Stomach (tissue), 9 donors: ENCODE results near the gene ADM. TPM values are rescaled to one million over a fixed set of nuclear protein-coding genes. Genes with fewer than 3 reads are reported as not detected.

Experiments used
- DNase-seq, 2 donors: peaks; one replicate each; pipeline versions ENCODE4 v3.0.0 to v3.0.0-alpha.2; 2013 to 2019
- H3K27ac ChIP-seq, 5 donors: fragments of 200-600 bp in 4 of 5; sonication (generic) in 4 of 5; one replicate each; pipeline ENCODE4 v1.5.1; 2013 to 2019; ENCODE audit warnings: mild to moderate bottlenecking in 1 of 5, moderate library complexity in 1 of 5
- H3K27me3 ChIP-seq, 3 donors: fragments of 200-600 bp; sonication (generic); one replicate each; pipeline ENCODE4 v1.5.1; 2017 to 2019; ENCODE audit warnings: mixed run types in 1 of 3
- H3K36me3 ChIP-seq, 4 donors: fragments of 200-600 bp; sonication (generic); 1 replicate in 3 of 4; 2 replicates in 1 of 4; pipeline ENCODE4 v1.5.1; 2016 to 2019
- H3K4me1 ChIP-seq, 4 donors: fragments of 200-600 bp; sonication (generic); one replicate each; pipeline ENCODE4 v1.5.1; 2016 to 2019
- H3K4me3 ChIP-seq, 4 donors: fragments of 200-600 bp; sonication (generic) in 3 of 4; one replicate each; pipeline ENCODE4 v1.5.1; 2016 to 2019; ENCODE audit warnings: mild to moderate bottlenecking in 1 of 4
- H3K9me3 ChIP-seq, 4 donors: fragments of 200-600 bp; sonication (generic); one replicate each; pipeline ENCODE4 v1.5.1; 2016 to 2019
- EP300 ChIP-seq: sonication (generic); formaldehyde crosslinking; IDR thresholded peaks from one replicate; pipeline ENCODE4 v1.6.1; 2017; ENCODE audit warnings: antibody characterized with exemption
- POLR2A ChIP-seq, 4 donors: fragments of 450-650 bp; IDR thresholded peaks; one replicate each; pipeline ENCODE4 v1.6.1; 2016; ENCODE audit warnings: antibody characterized with exemption in 4 of 4, control low read depth in 2 of 4, mild to moderate bottlenecking in 1 of 4, moderate library complexity in 1 of 4
- POLR2AphosphoS5 ChIP-seq, 3 donors: sonication (generic); formaldehyde crosslinking; IDR thresholded peaks; one replicate each; pipeline ENCODE4 v1.6.1; 2016; ENCODE audit warnings: antibody characterized with exemption in 3 of 3
- WGBS, 5 donors: extraction: QIAGEN DNeasy Blood & Tissue Kit in 3 of 5; methylation state at CpG; one replicate each; pipeline versions ENCODE4 v1.1.5 to v1.1.7; 2013 to 2018; 5-methylcytosine and 5-hydroxymethylcytosine counted together
- intact Hi-C: fragments of 100-400 bp; cut with DNase I; formaldehyde crosslinking; loops from one replicate; pipeline ENCODE4 v1.15.1; 2023; ENCODE audit warnings: low total_unique reads
- polyA plus RNA-seq, 3 donors: library from polyadenylated mRNA; stranded (reverse); fragments of 200-250 nt; gene quantifications; one replicate each; pipeline ENCODE4 v1.2.3, GENCODE V29; 2013
- total RNA-seq, 5 donors: library from RNA; depleted of rRNA; stranded (reverse); fragments of >200 nt; gene quantifications; one replicate each; pipeline versions ENCODE4 v1.1.0 to v1.2.3, GENCODE V29; 2014 to 2016
- TF ChIP-seq, protein P1 (sequence below), 7 experiments: fragments of 450-650 bp in 4 of 7; fragments of 200-600 bp in 3 of 7; sonication (generic) in 3 of 7; IDR thresholded peaks; one replicate each; pipeline ENCODE4 v1.5.1; 2016 to 2019; ENCODE audit warnings: antibody characterized with exemption in 7 of 7, control low read depth in 2 of 7, mild to moderate bottlenecking in 1 of 7
- donor health status: healthy with polysubstance abuse.
- donor health status: Bipolar disorder and iron deficiency.
- donor health status: healthy.

ADM gene
- total and polyA plus RNA-seq, 8 donors: 14.3 to 144 (median 35.1) TPM

DNA sequence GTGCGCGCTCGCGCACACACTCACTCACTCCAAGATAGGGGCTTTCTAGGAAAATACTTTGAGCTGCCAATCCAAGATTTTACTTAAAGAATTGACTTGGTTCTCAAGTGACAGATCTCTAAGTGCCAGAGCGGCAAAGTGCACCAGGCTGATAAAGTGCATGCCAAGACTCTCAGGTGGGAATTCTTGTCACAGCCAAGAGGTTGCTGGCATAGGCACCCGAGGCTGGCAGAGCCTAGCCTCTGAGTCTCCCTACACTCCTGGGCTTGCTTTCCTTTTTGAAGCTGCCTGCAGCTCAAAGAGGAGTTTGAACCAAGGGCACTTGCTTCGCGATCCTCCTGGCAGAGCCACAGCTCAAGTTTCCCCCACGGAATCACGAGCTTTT lies 2.5 kb upstream of the ADM start:
- Histone ChIP-seq H3K27me3 (peaks cover 0 to 15% (median 8%) of the 10 kb centered on the region in 3 donors), H3K9me3 (no peaks in the 10 kb centered on the region), H3K27ac (peak overlapping the region; percentile 90 to 97 (median 92)), H3K4me3 (peak overlapping the region; percentile 73 to 80 (median 74)), H3K36me3 (no peaks in the 10 kb centered on the region), H3K4me1 (peaks cover 25 to 50% (median 43%) of the 10 kb centered on the region in 4 donors)
- WGBS, 5 donors: 12 to 32% (median 17%) methylated on average over 10 of the region's 10 CpGs
- no peak for TF ChIP-seq POLR2AphosphoS5 (IDR thresholded peaks at IDR 0.05)
- TF ChIP-seq, protein P1, sequence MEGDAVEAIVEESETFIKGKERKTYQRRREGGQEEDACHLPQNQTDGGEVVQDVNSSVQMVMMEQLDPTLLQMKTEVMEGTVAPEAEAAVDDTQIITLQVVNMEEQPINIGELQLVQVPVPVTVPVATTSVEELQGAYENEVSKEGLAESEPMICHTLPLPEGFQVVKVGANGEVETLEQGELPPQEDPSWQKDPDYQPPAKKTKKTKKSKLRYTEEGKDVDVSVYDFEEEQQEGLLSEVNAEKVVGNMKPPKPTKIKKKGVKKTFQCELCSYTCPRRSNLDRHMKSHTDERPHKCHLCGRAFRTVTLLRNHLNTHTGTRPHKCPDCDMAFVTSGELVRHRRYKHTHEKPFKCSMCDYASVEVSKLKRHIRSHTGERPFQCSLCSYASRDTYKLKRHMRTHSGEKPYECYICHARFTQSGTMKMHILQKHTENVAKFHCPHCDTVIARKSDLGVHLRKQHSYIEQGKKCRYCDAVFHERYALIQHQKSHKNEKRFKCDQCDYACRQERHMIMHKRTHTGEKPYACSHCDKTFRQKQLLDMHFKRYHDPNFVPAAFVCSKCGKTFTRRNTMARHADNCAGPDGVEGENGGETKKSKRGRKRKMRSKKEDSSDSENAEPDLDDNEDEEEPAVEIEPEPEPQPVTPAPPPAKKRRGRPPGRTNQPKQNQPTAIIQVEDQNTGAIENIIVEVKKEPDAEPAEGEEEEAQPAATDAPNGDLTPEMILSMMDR (IDR thresholded peaks at IDR 0.05): no peak
- no peak for TF ChIP-seq EP300
- TF ChIP-seq POLR2A (IDR thresholded peaks at IDR 0.05): no peak
- intact Hi-C loops: no loop called here
- peak in 1 of 2 donors; percentile 83 for DNase-seq

GRCh38 chr11:10302744-10303557 lies 1.9 kb upstream of the ADM start:
- TF ChIP-seq EP300: no peak
- peak; percentile 28 to 80 (median 77) for TF ChIP-seq POLR2AphosphoS5 (IDR thresholded peaks at IDR 0.05)
- TF ChIP-seq, protein P1 (IDR thresholded peaks at IDR 0.05): no peak
- WGBS, 5 donors: 0 to 5% (median 1%) methylated on average over 46 to 56 of the region's 56 CpGs
- H3K4me3 ChIP-seq: peak overlapping the region; percentile 73 to 80 (median 74)

GRCh38 chr11:10303558-10304363 lies 1.1 kb upstream of the ADM start:
- no peak for TF ChIP-seq POLR2A (IDR thresholded peaks at IDR 0.05)
- TF ChIP-seq EP300: no peak
- TF ChIP-seq POLR2AphosphoS5 (IDR thresholded peaks at IDR 0.05): peak in 2 of 3 donors; percentile 4 to 23
- TF ChIP-seq, protein P1 (IDR thresholded peaks at IDR 0.05): no peak
- Histone ChIP-seq H3K27me3 (peaks cover 0 to 15% (median 9%) of the 10 kb centered on the region in 3 donors), H3K9me3 (no peaks in the 10 kb centered on the region), H3K4me1 (peaks cover 33 to 65% (median 56%) of the 10 kb centered on the region in 4 donors), H3K36me3 (no peaks in the 10 kb centered on the region), H3K4me3 (peak overlapping the region; percentile 73 to 80 (median 74)), H3K27ac (peak overlapping the region; percentile 90 to 97 (median 92))
- 10 to 31% (median 20%) methylated on average over 28 to 29 of the region's 29 CpGs for WGBS, 5 donors
- intact Hi-C loops: no loop called here
- DNase-seq: peak; percentile 48 to 63

More at GRCh38 chr11:10302744-10303557, 1.9 kb upstream of the ADM start:
- DNase-seq: peak; percentile 93
- peak overlapping the region; percentile 90 to 97 (median 92) for H3K27ac ChIP-seq
- no peaks in the 10 kb centered on the region for H3K9me3 ChIP-seq
- intact Hi-C loops: no loop called here
- peaks cover 0 to 15% (median 9%) of the 10 kb centered on the region in 3 donors for H3K27me3 ChIP-seq
- no peaks in the 10 kb centered on the region for H3K36me3 ChIP-seq
- H3K4me1 ChIP-seq: peaks cover 25 to 56% (median 48%) of the 10 kb centered on the region in 4 donors
